ENCODE results near the gene PNPLA7.

Gene PNPLA7

DNA sequence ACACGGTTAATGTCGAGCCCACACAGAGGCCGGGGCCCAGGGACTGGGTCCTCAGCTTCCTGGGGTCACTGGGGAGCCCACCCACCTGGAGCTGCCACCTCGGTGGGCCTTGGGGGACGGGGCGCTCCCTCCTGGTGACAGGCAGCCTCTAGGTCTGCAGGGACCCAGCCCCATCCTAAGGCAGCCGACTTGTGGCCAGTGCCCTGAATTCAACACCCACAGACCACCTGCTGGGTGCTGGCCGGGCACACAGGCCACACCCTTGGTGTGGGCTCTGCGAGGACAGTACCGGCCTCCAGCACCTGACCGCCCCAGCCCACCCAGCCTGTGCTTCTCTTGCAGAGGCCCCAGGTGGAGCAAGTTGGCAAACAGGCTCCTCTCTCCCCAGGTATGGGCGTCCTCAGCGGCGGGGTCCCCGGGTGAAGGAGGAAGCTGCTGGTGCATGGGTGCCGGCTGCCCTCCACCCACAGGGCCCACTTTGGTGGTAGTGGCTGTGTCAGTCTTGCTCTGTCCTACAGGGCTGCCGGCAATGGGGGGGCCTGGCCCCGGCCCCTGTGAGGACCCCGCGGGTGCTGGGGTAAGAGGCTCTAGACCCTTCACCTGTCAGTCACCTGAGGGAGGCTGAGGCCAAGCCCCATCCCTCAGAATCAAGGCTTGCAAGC lies 117.4 kb downstream of the PNPLA7 start:
- DNase-seq, result no peak

DNA sequence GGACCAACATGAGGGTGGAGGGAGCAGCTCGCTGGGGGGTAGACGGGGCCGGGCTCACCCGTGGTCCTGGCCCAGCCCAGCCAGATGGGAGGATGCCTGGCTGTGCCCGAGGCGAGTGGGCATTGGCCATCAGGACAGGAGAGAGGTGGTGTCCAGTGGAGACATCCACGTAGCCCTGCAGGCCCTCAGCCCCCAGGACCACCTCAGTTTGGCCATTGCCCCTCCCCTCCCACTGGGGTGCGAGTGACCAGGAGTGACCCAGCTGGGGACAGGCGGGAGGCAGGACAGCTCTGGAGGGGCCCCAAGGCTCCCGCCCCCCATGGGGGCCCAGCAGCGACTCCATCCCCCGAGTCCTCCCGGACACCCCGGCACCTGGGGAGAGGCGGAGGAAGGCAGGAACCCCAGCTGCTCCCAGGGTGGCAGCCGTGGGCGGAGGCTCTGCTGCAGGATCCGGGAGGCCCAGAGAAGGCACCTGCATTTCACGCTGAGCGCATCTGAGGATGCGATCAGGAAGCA lies 118.7 kb downstream of the PNPLA7 start:
- DNase-seq, result no peak

DNA sequence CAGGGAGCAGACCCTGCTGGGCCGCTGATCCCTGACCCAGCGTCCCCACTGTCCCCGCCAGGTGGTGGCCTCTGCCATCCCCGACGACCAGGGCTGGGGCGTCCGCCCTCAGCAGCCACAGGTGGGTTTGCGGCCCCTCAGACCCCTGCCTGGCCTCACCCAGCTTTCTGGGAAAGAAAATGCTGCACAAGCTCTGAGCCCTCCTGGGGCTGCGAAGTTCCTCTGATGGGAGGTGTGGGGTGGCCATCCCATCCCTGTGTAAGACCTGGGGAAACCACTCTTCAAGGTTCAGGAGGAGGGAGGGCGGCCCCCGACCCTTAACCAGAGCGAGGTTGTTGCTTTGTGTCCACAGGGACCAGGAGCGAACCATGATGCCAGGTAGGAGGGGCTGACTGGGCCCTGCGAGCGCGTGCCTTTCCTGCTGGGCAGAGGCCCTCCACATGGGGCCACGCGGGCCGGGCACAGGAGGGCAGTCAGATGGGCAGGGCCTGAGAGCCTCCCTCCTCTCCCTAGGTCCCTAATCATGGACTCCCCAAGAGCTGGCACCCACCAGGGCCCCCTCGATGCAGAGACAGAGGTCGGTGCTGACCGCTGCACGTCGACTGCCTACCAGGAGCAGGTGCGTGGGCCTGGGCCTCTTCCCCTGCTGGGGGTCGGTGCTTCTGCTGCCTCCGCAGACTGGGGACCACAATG lies 119.3 kb downstream of the PNPLA7 start:
- no peak for DNase-seq

DNA sequence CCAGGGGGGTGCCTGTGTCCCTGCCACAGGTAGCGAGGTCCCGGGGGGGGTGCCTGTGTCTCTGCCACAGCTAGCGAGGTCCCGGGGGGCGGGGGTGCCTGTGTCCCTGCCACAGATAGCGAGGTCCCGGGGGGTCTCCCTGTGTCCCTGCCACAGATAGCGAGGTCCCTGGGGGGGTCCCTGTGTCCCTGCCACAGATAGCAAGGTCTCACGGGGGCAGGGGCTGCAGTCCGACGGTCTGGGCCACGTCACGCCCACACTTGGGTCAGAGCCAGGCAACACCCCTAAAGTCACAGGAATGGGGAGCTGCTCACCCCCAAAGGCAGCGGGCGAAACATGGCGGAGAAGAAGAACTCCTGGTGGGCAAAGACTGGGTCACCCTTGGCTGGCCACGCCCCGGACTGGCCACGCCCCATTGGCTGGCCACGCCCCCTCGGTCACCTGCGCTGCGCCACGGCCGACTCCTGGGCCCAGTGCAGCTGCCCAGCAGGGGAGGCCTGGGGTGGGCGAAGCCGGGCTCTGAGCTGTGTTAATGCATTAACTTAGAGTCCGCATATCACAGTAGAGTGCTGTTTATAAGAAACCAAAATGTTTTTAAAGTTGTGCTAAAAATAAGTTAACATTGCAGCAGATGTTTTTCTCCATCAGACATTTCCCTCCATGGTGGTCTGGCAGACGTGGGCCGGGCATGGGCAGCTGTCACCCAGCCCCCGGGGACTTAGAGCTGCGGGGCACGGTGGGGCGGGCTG lies 120.1 kb downstream of the PNPLA7 start:
- DNase-seq, result no peak

DNA sequence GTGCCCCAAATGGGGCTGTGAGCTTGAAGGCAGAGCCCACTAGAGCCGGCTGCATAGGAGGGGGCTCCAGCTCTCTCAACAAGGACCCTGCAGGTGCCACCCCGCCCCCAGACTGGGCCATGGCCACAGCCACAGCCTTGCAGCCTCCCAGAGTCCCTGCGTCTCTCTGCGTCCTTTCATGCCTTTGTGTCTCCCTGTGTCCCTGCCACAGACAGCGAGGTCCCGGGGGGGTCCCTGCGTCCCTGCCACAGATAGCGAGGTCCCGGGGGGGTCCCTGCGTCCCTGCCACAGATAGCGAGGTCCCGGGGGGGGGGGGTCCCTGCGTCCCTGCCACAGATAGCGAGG lies 120.7 kb downstream of the PNPLA7 start:
- DNase-seq, result no peak

DNA sequence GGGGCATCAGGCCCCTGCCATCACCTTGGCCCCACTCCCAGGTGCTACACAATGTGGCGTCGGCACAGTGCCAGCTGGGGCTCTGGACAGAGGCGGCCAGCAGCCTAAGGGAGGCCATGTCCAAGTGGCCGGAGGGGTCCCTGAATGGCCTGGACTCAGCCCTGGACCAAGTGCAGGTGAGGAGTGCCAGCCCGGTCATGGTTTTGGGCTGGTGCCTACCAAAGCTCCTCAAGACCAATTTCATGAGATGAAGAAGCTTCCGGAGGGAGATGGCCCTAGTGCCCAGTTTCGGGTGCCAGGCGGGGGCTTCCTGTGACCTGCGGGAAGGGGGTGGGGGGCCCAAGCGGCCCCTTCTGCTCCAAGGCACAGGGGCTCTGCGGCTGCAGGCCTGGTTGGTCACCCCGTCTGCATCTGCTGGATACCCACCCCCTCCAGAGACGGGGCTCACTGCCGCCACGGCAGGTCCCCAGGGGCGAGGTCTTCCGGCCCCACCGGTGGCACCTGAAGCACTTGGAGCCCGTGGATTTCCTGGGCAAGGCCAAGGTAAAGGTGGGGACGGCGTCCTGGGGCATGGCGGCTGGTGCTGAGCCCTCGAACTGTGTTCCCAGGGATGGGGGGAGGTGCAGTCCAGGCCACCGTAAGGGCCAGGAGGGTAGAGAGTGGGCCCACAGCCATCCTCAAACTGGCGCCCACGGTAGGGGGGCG lies 121.2 kb downstream of the PNPLA7 start:
- DNase-seq, result no peak

DNA sequence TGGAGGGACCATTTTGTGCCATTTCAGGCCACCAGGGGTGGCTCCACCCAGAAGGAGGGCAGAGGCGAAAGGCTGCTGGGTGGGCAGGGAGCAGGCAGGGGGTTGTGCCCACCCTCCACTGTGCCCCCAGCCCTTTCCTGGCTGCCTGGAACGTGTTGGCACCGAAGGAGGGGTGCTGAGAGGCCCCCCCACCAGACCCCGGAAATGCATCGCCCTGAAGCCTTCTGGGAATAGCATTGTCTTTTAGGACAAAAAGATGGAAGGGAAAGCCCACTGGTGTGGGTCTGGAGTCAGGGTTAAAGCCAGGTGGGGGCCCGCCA lies 121.9 kb downstream of the PNPLA7 start:
- no peak for DNase-seq

DNA sequence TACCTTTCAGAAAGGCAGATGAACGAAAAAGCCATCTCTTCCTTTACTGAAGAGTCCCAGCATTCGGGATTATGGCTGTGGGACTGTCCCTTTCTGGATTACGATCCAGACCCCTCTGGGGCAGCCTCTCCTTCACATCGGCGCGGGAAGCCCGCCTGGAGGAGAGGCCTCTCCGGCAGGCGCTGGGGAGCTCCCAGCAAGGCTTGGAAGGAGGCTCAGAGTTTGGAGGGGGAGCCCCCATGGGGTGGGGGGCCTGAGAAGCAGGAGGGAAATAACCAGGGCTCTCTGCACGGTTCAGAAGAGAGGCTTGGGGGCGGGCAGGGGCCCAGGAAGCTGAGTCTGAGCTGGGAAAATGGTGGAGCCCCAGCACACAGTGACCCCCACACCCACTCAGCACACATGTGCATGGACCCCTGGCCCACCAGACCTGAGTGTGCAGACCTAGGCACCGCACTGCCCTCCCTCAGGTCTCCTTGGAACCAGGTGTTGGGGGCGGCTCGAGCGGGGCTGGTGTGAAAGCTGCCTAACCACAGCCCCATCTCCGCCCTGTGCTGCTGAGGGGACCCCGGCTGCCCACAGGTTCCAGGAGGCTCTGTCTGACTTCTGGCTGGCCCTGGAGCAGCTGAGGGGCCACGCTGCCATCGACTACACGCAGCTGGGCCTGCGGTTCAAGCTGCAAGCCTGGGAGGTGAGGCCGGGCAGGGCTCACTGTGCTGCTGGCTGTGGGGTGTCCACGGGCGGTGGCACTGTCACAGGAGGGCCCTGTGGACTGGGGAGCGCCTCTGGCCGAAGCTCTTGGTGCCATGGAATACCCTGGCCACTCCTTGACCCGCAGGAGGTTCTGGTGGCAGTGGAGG lies 122.5 kb downstream of the PNPLA7 start:
- no peak for DNase-seq

DNA sequence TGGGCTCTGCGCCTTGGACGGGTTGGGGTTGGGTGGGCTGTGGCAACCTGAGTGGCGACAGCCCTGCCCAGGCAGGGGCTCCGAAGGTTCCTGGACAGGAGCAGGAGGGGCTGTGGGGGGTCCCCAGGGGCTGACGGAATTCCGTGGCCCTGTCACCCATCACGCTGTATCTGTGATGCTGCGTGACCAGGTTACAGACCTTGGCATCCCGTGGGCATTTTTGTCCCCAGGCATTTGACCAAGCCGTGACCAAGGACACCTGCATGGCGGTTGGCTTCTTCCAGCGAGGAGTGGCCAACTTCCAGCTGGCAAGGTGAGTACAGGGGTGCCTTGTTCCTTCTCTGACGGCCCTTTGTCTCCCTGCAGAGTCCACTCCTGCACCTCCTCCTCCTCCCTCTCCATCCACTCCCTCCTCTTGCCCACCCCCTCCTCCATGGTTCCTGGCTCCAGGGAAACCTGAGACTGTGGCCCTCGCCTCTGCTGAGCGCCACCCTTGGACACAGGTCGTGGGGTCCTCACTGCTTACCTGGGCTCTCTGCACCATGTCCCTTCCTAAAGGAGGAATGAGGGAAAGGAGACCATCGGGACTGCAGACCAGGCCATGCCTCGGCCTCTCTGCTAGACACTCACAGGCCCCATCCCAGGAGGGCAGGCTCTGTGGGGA lies 124.1 kb downstream of the PNPLA7 start:
- DNase-seq, result no peak

DNA sequence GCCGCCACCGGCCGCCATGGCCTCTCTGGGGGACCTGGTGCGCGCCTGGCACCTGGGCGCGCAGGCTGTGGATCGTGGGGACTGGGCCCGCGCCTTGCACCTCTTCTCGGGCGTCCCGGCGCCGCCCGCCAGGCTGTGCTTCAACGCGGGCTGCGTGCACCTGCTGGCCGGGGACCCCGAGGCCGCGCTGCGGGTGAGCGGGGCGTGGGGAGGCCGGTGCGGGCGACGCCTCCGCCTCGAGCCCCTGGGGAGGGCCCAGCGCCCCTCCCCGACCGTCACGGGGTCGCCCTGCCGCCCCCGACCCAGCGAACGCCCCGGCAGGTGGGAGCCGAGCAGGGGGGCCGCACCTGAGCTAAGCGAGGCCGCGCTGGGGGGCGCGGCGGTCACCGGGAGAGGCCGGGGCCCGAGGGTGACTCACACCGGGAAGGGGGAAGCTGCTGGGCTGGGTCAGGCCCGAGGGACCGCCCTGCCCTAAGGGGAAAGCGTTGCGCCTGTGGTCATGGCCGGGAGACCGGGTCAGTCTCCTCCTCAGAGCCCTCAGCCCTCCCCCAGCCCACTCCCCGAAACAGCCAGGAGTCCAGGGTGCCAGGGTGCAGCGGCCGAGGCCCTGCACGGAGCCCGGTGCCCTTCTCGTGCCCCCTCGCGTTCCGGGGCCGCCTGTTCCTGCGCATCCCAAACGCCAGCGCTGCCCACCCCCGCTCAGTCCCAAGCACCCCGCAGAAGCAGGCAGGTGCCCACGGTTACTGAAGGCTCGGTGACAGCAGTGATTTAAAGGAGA lies 126.5 kb downstream of the PNPLA7 start:
- no peak for DNase-seq

DNA sequence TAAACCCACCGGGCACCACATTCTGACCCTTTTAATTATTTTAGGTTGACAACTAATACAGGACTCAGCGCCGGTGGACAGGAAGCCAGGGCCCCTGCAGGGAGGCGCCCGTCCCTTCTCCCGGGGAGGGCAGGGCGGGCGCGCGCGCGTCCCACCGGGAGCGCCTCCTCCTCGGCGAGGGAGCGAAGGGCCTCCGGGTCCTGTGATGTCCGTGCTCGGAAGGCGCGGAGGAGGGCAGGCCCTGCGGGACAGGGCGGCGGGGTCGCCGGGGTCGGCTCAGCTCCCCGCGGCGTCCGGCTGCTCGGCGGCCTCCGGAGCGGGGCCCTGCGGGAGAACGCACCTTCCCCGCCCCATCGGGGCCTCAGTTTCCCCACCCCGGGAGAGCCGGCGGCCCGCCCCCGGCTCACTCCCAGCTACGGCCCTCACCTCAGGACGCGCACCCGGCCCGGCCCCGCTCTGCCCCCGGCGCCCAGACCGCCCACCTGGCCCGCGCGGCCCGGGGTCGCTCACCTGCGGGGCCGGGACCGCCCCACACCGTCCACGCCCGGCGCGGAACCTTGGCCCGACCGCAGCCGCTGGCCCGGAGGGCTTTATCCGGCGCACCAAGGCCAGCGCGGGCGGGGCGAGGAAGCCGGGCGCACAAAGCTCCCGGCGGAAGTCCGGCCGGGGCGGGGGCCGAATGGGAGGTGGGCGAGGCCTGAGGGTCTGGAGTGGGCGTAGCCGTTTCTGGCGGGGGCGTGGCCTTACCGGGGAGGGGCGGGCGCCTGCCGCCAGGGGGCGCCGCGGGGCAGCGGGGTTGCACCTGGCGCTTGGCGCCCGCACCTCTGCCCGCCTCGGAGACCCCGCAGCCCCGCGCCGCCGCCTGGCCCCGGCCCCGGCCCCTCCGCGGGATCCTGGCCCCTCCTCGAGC lies 127.3 kb downstream of the PNPLA7 start, which contains the start of the genes EXD3 and NOXA1:
Gene EXD3, minus strand, starts transcription at position 559 of the 910 bp plus-strand sequence. CDS start 27,805 bp downstream, outside the sequence.
Gene NOXA1, plus strand, starts transcription at position 790 of the 910 bp plus-strand sequence. CDS start 137 bp downstream, outside the sequence.
- peak; percentile 80 to 93 for DNase-seq

DNA sequence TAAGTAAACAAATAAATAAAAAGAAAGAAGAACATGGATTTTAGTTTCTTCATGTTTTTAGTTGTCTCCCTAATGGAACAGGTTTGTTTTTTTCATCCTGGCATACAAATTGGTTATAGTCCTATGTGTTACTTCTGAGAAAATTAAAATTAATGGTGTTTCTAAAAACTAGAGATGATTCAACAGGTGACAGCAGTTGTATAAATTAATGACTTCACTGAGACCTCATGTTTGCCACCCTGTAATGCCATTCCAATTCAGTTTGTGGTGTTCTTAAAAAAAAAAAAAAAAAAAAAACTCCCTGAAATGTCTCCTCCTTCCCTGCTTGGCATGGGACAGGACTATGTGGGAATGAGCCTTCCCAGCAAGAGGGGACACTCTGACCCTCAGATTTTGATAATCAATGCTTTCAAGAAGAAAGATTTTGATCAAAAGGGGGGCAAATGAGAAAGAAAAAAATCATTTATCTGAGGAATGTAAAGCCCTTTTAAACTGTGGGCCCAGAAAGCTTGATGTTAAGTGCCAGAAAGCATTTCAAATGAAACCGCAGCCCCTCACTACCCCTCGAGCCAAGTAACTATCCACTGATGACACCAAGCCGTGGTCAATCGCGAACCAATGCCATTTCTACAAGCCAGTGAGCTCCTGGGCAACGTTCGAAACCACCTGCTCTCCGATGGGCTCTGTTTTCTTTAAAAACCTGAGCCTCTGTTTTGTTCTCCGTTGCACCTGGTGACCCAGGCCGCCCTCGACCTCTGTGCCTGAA lies 128.2 kb downstream of the PNPLA7 start:
- no peak for DNase-seq

DNA sequence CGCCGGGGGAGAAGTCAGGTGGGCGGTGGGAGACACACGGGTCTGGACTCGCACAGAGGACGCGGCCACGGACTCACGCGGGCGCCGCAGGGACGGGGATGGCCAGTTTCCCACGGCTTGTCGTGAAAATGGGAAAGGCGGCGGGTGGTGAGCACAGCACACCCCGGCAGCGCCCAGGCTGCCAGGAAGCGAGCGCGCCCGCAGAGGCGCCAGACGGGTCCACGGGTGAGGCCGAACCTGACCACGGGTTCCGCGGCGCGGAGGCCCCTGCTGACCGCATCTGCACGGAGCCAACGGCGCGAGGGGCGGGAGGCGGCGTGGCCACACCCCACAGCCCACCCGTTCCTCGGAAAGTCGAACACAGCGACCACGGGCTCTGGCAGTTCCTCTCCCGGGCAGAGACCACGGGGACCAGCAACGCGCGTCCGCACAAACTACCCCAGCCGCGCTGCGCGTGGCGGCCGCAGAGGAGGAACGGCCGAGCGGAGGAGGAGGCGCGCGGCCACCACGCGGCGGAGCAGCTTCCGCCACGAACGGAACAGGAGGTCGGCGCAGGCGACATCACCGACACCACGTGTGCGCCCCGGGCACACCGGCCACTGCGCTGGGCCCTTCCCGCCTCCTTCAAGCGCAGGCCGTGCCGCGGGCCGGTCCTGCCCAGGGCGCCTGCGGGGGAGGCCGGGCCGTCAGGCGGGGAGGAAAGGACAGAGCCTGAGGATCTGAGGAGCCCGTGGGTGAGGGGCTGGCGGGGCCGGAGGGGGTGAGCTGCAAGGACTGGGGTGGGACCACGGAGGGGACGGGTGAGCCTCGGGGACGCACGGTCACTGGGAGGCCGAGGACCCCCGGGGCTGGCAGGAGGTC lies 132.8 kb downstream of the PNPLA7 start:
- DNase-seq, result no peak

DNA sequence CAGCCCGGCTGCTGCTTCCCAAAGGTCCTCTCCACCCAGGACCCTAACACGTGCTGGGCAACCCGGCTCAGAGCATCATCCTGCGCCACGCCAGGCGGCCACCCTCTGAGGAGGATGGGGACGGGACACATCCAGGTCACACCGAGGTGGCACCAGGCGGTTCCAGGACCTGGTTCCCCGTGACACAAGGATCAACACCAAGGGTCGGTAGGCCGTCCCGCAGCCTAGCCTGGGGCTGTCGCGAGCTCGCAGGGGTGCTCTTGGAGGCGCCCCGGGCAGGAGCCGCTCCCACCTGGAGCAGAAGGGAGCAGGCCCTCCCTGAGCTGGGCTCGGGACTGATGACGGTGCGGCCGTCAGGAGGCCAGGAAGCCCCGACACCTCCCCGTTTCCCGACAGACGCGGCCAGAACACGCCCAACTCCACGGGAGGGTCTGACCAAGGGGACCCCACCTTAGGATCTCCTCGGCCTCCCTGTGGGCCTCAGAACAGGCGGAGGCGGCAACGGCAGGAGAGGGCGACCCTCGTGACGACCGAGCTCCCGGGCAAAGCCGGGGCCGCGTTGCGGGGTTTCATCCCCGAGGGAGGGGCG lies 133.5 kb downstream of the PNPLA7 start:
- DNase-seq, result no peak

DNA sequence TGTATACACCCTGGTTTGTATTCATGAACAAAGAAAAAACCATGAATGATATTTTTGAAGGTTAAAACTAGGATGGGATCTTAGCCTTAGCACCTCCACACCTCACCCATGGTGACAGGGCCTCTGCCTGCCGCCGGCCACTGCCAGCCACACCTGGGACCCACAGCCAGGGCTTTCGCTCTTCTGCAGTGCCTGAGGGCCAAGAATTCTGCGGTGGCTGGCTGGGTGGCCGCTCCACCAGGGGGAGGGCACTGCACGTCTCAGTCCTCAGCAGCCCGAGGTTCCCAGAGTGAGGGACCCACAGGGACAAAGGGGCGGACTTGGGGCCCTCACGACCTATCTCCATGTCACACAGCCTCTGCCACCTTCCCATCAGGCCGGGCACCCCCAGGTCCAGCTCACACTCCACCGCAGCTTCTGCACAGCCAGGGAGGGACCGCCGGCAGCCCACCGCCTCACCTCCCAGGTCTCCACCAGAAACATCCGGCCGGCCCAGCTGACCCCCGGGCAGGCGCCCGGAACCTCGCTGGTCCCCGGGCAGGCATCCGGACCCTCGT lies 134.1 kb downstream of the PNPLA7 start:
- DNase-seq, result no peak

DNA sequence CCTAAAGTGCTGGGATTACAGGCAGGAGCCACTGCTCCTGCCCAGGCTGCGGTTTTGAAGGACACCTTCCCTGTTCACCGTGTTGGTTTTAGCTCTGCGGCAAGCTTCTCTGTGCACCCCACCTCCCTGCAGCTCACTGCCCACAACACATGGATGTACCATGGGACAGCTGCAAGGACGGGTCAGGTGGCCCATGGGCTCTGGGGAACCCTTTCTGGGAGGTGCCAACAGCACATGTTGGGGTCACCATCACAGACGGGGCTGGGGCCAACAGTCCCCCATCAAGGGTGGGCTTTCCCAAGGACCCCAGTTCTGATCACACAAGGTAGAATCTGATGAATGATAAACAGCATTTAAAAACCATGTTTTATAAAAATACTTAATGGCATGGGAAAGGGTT lies 134.8 kb downstream of the PNPLA7 start:
- DNase-seq, result no peak

DNA sequence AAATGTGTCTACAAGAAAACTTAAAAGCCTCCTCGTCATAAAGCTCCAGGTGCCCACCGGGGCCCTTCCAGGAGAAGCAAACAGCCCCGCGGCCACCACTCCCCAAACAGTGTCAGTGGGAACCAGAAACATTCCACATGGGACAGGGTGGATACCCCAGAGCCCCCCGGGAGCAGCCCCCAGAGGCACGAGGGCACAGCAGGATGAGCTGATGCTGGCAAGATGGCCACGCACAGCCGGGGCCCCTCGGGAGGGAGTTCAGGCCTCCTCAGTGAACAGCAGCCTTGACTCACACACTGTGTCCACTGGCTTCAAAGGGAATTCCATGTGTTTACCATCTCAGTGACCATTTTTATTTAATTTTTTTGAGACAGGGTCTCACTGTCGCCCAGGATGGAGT lies 137.8 kb downstream of the PNPLA7 start:
- DNase-seq, result no peak
